ENCODE measurements around the gene FBXO33.
A peak's percentile ranks its signal among the peaks of the same experiment; 100 is the strongest.

Gene FBXO33

DNA sequence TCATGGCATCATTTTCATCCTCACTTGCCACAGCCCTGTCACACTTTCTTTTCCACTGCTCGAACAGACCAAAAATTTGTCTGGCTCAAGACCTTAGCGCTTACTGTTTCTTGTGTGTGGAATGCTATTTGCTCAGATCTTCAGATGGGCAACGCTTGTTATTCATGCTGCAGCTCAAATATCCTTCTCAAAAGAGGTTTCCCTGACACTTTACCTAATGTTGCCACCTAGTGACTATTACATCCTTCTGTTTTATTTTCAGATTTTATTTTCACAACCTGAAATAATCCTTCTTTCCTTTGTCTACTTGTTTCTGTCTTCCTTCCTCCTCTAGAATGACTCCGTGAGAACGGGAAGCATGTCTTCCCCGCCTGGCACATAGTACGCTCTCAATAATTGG lies 5.6 kb downstream of the FBXO33 start:
- TF ChIP-seq CEBPB (IDR thresholded peaks at IDR 0.05) (no peak), TEAD4 (IDR thresholded peaks at IDR 0.05) (no peak), RAD21 (IDR thresholded peaks at IDR 0.05; ENCODE audit: low read depth) (peak; percentile 43), TAF1 (IDR thresholded peaks at IDR 0.05; ENCODE audit: low read depth) (no peak)
- TF ChIP-seq, protein P1, sequence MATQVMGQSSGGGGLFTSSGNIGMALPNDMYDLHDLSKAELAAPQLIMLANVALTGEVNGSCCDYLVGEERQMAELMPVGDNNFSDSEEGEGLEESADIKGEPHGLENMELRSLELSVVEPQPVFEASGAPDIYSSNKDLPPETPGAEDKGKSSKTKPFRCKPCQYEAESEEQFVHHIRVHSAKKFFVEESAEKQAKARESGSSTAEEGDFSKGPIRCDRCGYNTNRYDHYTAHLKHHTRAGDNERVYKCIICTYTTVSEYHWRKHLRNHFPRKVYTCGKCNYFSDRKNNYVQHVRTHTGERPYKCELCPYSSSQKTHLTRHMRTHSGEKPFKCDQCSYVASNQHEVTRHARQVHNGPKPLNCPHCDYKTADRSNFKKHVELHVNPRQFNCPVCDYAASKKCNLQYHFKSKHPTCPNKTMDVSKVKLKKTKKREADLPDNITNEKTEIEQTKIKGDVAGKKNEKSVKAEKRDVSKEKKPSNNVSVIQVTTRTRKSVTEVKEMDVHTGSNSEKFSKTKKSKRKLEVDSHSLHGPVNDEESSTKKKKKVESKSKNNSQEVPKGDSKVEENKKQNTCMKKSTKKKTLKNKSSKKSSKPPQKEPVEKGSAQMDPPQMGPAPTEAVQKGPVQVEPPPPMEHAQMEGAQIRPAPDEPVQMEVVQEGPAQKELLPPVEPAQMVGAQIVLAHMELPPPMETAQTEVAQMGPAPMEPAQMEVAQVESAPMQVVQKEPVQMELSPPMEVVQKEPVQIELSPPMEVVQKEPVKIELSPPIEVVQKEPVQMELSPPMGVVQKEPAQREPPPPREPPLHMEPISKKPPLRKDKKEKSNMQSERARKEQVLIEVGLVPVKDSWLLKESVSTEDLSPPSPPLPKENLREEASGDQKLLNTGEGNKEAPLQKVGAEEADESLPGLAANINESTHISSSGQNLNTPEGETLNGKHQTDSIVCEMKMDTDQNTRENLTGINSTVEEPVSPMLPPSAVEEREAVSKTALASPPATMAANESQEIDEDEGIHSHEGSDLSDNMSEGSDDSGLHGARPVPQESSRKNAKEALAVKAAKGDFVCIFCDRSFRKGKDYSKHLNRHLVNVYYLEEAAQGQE (IDR thresholded peaks at IDR 0.05; ENCODE audit: low read depth) = no peak

DNA sequence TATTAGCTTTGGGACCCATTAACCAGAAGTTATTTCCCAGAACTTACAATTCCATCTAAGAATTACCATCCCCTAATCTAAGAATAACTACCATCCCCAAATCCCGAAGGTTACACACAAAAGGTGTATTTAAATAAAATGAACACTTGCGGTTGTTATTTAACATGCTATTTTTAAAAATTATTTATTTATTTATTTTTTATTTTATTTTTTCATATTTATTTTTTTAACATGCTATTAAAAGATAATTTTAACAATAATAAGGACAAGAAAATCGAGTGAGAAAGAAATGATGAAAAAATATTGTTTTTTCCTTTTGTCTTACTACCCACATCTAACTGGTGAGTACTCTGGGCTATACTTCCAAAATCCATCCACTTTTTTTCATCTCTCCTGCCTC lies 6.3 kb downstream of the FBXO33 start:
- TF ChIP-seq CREB1 (IDR thresholded peaks at IDR 0.05; ENCODE audit: low read depth) (no peak), RAD21 (IDR thresholded peaks at IDR 0.05; ENCODE audit: low read depth) (no peak), ZBTB7A (IDR thresholded peaks at IDR 0.05; ENCODE audit: low read depth) (no peak), EP300 (IDR thresholded peaks at IDR 0.05; ENCODE audit: borderline replicate concordance) (no peak), TEAD4 (IDR thresholded peaks at IDR 0.05) (no peak), EGR1 (IDR thresholded peaks at IDR 0.05) (no peak), NFIC (IDR thresholded peaks at IDR 0.05) (no peak), CEBPB (IDR thresholded peaks at IDR 0.05) (no peak), TCF12 (IDR thresholded peaks at IDR 0.05; ENCODE audit: low read depth) (no peak), YY1 (IDR thresholded peaks at IDR 0.05; ENCODE audit: low read depth) (no peak)
- TF ChIP-seq, protein P1 (IDR thresholded peaks at IDR 0.05; ENCODE audit: low read depth) = no peak
- TF ChIP-seq, protein P2, sequence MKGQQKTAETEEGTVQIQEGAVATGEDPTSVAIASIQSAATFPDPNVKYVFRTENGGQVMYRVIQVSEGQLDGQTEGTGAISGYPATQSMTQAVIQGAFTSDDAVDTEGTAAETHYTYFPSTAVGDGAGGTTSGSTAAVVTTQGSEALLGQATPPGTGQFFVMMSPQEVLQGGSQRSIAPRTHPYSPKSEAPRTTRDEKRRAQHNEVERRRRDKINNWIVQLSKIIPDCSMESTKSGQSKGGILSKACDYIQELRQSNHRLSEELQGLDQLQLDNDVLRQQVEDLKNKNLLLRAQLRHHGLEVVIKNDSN (IDR thresholded peaks at IDR 0.05) = no peak

DNA sequence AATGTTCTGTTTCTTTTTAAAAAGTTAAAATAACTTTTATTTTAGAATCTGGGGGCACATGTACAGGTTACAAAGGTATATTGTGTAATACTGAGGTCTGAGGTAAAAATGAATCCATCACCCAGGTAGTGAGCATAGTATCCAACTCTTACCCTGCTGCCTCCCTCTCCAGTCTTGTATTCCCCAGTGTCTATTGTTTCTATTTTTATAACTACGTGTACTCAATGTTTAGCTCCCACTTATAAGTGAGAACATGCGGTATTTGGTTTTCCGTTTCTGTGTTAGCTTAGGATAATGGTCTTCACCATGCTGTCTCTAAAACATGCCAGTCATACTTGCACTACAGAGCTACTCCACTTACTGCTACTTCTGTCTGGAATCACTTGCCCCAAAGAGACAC lies 8.4 kb downstream of the FBXO33 start:
- TF ChIP-seq FOXM1 (IDR thresholded peaks at IDR 0.05; ENCODE audit: borderline replicate concordance, low read depth) = no peak
- TF ChIP-seq YY1 (IDR thresholded peaks at IDR 0.05; ENCODE audit: low read depth) = no peak
- TF ChIP-seq, protein P1 (IDR thresholded peaks at IDR 0.05; ENCODE audit: low read depth) = no peak
- no peak for TF ChIP-seq NFIC (IDR thresholded peaks at IDR 0.05)
- TF ChIP-seq, protein P3, sequence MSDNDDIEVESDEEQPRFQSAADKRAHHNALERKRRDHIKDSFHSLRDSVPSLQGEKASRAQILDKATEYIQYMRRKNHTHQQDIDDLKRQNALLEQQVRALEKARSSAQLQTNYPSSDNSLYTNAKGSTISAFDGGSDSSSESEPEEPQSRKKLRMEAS (IDR thresholded peaks at IDR 0.05) = no peak
- no peak for TF ChIP-seq TEAD4 (IDR thresholded peaks at IDR 0.05)
- TF ChIP-seq CREB1 (IDR thresholded peaks at IDR 0.05; ENCODE audit: low read depth) = no peak
- TF ChIP-seq CEBPB (IDR thresholded peaks at IDR 0.05) = no peak
- no peak for TF ChIP-seq RAD21 (IDR thresholded peaks at IDR 0.05; ENCODE audit: low read depth)
- TF ChIP-seq TAF1 (IDR thresholded peaks at IDR 0.05; ENCODE audit: low read depth) = no peak
- TF ChIP-seq EGR1 (IDR thresholded peaks at IDR 0.05) = no peak
- TF ChIP-seq ZBTB7A (IDR thresholded peaks at IDR 0.05; ENCODE audit: low read depth) = no peak
- TF ChIP-seq EP300 (IDR thresholded peaks at IDR 0.05; ENCODE audit: borderline replicate concordance) = no peak

DNA sequence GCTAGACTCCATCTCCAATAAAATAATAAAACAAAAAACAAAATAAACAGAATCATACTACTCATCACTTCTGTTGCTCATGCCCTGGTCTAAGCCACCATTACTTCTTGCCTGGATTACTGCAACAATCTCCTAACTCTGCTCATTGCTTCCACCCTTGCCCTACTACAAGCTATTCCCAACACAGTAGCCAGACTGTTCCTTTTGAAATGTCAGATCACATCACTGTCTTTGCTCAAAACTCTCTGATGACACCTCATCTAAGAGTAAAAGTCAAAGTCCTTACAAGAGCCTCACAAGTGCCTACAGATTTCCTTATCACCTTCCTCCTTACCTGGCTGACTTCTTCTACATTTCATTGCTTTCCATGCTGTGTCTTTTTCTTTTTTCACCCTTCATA lies 10.0 kb downstream of the FBXO33 start:
- TF ChIP-seq CEBPB (IDR thresholded peaks at IDR 0.05) (no peak), TAF1 (IDR thresholded peaks at IDR 0.05; ENCODE audit: low read depth) (no peak), EP300 (IDR thresholded peaks at IDR 0.05; ENCODE audit: borderline replicate concordance) (no peak), RAD21 (IDR thresholded peaks at IDR 0.05; ENCODE audit: low read depth) (no peak), TEAD4 (IDR thresholded peaks at IDR 0.05) (no peak), YY1 (IDR thresholded peaks at IDR 0.05; ENCODE audit: low read depth) (no peak), TCF12 (IDR thresholded peaks at IDR 0.05; ENCODE audit: low read depth) (no peak), NFIC (IDR thresholded peaks at IDR 0.05) (no peak), EGR1 (IDR thresholded peaks at IDR 0.05) (no peak), FOXM1 (IDR thresholded peaks at IDR 0.05; ENCODE audit: borderline replicate concordance, low read depth) (no peak)
- TF ChIP-seq, protein P1 (IDR thresholded peaks at IDR 0.05; ENCODE audit: low read depth) = no peak
- TF ChIP-seq, protein P2 (IDR thresholded peaks at IDR 0.05) = no peak
- TF ChIP-seq, protein P3 (IDR thresholded peaks at IDR 0.05) = no peak
